RWPE1 (cell line): ENCODE data around the gene APOB.

ENCODE experiments used
- CTCF ChIA-PET: fragments of 350-600 bp; sonication (Branson Sonifier 250); formaldehyde crosslinking; extraction: SDS; loops from one replicate; lab custom pipeline; 2021; lab: Yijun Ruan, JAX
- POLR2A ChIA-PET: fragments of 400-600 bp; formaldehyde crosslinking; extraction: SDS; loops from one replicate; lab custom pipeline; 2020; ENCODE audit warnings: antibody characterized with exemption; ENCODE audit not compliant: low non-redundant PET; lab: Yijun Ruan, JAX
- DNase-seq: peaks from one replicate; pipeline ENCODE4 v3.0.0; 2012; ENCODE audit warnings: low spot score
- H3K27ac ChIP-seq: fragments of 450-650 bp; 2 replicates; pipeline ENCODE4 v1.5.1; 2017
- TF ChIP-seq, protein P1 (sequence below): fragments of 450-650 bp; conservative IDR thresholded peaks from 2 replicates; pipeline ENCODE4 v1.5.1; 2017; ENCODE audit warnings: low read depth, mild to moderate bottlenecking

The APOB gene

DNA sequence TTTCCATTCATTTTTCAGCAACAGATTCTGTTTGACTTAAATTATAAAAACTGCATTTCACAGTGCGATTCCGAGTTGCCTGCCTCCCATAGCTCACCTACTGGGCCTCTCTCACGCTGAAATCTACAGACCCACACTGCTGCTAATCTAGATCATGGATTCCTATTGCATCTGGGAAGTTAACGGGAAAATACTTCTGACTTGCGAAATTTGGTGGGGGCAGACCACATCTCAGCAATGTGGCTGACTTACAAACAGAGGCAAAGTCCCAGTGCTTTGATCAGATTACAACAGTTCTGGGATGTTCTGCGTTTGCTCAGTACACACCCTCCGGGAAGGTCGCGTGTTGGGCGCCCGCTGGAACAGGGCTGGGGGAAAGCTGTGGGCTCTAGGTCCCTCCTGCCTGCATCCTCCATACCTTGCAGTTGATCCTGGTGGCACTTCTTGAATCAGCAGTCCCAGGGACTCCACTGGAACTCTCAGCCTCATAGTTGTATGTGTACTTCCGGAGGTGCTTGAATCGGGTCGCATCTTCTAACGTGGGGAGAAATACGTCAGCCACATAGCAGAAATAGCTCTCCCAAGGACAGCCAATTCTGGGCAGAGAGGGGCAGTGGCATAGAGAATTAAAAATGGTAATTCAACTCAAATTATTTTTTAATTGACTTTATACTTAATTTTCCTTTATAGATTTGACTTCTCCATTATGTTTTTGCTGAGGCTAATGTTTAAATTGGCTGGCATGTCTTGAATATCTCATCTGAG lies 1.7 kb downstream of the APOB start:
- POLR2A ChIA-PET = no interaction called here
- DNase-seq = no peak

DNA sequence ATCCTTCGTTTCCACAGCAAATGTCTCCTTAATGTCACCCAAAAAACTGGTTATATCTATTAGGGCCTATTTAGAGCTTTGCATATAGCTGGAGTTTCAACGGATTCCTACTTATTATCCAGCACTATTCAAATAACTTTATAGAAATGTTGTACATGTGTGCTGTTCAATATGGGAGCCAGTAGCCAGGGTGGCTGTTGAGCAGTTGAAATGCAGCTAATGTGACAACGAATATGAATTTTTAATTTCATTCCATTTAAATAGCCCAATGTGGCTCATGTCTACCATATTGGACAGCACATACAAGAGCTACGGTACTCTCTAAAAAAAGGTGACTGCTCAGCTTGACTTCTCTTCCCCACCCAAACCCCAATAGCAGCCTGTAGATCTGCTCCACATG lies 2.4 kb downstream of the APOB start:
- TF ChIP-seq, protein P1, sequence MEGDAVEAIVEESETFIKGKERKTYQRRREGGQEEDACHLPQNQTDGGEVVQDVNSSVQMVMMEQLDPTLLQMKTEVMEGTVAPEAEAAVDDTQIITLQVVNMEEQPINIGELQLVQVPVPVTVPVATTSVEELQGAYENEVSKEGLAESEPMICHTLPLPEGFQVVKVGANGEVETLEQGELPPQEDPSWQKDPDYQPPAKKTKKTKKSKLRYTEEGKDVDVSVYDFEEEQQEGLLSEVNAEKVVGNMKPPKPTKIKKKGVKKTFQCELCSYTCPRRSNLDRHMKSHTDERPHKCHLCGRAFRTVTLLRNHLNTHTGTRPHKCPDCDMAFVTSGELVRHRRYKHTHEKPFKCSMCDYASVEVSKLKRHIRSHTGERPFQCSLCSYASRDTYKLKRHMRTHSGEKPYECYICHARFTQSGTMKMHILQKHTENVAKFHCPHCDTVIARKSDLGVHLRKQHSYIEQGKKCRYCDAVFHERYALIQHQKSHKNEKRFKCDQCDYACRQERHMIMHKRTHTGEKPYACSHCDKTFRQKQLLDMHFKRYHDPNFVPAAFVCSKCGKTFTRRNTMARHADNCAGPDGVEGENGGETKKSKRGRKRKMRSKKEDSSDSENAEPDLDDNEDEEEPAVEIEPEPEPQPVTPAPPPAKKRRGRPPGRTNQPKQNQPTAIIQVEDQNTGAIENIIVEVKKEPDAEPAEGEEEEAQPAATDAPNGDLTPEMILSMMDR = no peak
- no peak for DNase-seq
- ChIA-PET POLR2A (no interaction called here), CTCF (no interaction called here)
- no peak overlapping the region for H3K27ac ChIP-seq

More for the DNA sequence above, 1.7 kb downstream of the APOB start:
- H3K27ac ChIP-seq = no peak overlapping the region
- TF ChIP-seq, protein P1 = no peak
- CTCF ChIA-PET = interaction anchor here (0.6 to 1.8 kb wide), 14 partner anchors 9 to 941 kb away, joined by 3 to 10 read pairs (median 4); no protein-coding TSS in a partner anchor

DNA sequence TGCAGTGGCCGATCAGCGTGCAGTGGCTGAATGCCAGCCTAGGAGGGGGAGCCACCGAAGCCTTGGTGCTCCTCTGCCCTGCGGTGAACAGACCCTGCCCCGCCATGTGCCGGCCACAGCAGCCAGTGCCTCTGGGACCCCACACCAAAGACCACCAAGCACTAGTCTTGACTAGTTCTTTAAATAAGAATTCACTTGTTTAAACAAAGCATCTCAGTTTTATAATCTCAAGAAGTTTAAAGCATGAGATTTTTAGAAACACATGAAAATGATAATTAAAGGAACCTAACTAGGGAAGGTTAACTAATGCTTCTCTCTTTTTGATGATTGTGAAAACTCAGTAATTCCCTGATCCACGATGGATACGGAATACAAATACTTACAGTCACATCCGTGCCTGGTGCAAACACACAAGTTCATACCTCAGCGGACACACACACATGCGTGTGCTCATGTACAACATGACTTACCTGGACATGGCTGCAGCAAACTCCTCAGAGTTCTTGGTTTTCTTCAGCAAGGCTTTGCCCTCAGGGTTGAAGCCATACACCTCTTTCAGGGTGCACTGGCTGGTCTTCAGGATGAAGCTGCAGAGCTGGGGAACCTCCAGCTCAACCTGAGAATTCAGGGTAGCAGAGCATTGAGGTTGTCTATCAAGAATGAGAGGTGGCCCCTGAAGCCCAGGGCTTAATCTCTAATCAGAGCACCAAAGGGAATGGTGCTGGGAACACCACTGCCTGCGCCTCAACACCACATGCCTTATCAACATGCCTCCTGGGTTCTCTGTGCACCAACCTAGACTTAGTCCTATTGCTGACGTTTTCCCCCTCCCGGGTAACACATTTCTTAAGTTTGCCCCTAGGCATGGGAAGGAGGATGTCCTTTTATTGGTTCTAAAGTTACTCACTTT lies 3.1 kb downstream of the APOB start:
- ChIA-PET POLR2A (no interaction called here), CTCF (no interaction called here)
- DNase-seq = no peak
- no peak overlapping the region for H3K27ac ChIP-seq
- TF ChIP-seq, protein P1 = no peak

DNA sequence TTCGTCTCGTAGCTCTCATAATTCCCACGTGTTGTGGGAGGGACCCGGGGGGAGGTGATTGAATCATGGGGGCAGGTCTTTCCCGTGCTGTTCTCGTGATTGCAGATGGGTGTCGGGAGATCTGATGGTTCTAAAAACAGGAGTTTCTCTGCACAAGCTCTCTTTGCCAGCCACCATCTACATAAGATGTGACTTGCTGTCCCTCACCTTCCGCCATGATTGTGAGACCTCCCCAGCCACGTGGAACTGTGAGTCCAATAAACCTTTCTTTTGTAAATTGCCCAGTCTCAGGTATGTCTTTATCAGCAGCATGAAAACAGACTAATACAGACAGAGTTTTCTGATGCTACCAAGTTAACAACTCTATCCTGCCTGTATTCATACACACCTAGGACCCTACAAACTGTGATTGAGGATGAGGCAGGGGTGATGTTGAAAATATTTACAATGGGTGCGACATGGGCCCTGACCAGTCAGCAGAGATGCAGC lies 3.9 kb downstream of the APOB start:
- TF ChIP-seq, protein P1 = no peak
- ChIA-PET POLR2A (no interaction called here), CTCF (no interaction called here)
- no peak overlapping the region for H3K27ac ChIP-seq
- no peak for DNase-seq

DNA sequence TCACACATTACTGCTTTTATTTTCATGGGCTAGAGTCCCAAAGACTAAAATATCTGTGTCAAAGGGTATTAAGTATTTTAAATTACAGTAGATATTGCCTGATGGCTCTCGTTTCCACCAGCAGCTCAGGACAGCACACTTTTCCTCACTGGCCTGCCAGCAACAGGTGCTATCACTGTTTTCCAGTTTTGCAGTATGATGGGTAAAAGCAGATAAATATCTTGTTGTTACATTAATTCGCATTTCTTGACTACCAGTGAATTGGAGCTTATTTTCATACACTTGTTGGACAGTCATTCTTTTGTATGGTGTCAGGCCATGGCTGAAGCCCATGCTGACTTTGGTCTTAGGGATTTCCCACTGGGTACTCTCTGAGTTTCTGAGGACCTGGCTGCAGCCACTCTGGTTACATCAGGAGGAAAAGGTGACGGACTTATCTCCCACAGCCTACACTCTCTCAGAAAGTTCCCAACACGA lies 4.8 kb downstream of the APOB start:
- ChIA-PET CTCF (no interaction called here), POLR2A (no interaction called here)
- TF ChIP-seq, protein P1 = no peak
- H3K27ac ChIP-seq = no peak overlapping the region
- no peak for DNase-seq

DNA sequence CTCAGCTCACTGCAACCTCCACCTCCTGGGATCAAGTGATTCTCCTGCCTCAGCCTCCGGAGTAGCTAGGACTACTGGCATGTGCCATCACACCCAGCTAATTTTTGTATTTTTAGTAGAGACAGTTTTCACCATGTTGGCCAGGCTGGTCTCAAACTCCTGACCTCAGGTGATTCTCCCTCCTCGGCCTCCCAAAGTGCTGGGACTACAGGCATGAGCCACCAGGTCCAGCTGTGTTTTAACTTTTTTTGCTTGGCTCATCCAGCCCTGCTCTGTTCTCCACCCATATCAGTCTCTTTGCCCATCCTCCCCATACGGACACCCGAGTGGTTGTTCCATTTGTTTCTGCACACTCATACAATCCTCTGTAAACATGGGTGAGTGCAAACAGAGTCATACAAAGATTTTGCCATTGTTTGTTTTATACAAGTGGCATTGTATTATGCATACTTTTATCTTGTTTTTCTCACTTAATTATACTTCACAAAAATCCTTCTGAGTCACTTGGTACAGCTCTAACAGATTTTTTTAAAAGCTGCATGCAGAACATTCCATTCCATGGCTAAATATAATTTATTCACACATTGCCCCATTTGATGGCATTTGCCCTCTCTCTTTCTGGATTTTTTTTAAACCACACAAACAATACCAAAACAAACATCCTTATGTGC lies 5.3 kb downstream of the APOB start:
- TF ChIP-seq, protein P1 = no peak
- POLR2A ChIA-PET = no interaction called here
- CTCF ChIA-PET = no interaction called here
- H3K27ac ChIP-seq = no peak overlapping the region
- peak; percentile 4 for DNase-seq
